ENCODE data around the gene ZNF438.

ZNF438 gene

GRCh38 chr10:30869566-30869965, 162.1 kb downstream of the ZNF438 start:
- DNase-seq = no peak

- DNase-seq = no peak
These were observed 163.1 kb downstream of the ZNF438 start for GRCh38 chr10:30868611-30869010.

- DNase-seq = no peak
These were observed 164.8 kb downstream of the ZNF438 start for GRCh38 chr10:30866896-30867295.

- no peak for DNase-seq
These were observed 166.3 kb downstream of the ZNF438 start for GRCh38 chr10:30865141-30865926.

DNA sequence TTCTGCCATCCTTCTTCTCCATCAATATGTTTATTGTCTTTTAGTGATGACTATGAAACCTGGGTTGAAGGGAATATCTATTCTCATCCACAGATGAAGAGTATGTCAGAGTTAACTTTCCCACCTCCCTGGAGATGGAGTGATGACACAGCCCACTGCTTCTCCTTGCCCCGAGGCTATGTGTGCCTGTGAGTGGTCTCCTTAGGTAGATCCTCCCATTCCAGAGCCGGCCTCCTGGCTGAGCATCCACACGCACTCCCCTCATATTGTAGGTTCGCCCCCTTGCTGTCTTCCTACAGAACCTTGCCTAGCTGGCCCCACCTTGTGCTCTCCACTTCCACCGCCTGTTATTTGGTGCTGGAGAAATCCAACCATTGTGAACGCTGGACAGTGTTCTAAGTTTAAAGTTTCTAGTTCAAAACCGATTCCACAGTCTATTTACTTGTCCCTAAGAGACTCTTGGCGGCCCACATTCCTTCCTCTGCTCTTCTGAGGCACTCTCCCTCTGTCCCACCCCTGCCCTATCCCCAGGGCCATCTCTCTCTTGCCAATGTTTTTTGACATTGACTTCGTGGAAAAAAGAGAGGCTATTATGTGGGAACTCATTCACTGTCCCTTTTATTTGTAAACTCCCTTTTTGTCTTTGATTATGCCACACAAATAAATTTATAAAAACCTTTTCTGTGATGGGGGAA, 168.0 kb downstream of the ZNF438 start:
- DNase-seq = no peak

DNA sequence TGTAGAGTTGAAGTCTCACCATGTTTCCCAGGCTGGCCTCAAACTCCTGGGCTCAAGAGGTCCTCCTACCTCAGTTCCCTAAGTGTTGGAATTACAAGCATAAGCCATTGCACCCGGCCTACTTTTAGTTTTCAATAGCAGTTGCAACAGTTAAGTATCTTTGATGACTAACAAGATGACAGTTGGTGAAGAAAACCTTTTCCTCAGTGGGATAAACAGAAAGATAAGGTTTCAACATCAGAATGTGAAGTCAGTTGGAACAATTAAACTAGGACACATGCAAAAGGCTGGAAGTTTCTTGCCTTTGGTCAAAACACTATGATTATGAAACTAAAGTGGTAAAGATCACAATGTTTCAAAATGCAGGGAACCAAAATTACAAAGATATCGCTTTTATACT, 169.2 kb downstream of the ZNF438 start:
- DNase-seq = no peak

DNA sequence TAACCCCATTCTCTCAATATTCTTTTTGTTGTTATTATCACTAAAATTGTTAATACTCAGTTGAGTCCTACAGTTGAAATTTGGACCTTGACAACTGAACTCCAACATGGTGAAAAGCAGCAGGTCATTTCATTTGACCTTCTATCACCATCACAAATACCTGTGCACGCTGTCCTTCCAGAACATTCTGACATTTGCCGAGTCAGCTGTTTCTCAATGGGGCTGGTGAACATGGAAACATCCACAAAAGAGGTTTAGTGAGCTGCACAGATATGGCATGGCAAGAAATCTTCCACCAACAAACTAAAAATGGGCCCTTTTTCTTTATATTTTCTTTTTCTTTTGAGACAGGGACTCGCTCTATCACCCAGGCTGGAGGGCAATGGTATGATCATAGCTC, 169.7 kb downstream of the ZNF438 start:
- DNase-seq = no peak

GRCh38 chr10:30861221-30861620, 170.4 kb downstream of the ZNF438 start:
- no peak for DNase-seq

DNA sequence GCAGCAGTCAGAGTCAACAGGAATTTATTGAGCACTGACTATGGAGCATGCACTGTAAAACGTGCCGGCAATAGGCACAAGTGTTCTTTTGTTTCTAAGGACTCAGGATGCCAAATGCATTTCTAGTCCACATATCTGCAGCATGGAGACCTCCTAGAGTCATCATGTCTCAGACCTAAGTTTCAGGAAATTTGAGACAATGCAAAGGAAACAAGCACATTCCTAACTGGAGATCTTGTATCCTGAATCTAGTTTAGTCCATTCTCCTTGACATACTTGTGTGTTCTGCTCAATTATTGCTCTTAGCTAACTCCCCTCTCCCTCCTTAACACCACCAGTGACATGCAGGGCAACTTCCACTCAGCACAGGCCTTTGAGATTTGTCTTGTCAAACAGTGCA, 173.2 kb downstream of the ZNF438 start:
- no peak for DNase-seq

GRCh38 chr10:30857803-30858202, 173.9 kb downstream of the ZNF438 start:
- peak; percentile 89 for DNase-seq

GRCh38 chr10:30855131-30855530, 176.5 kb downstream of the ZNF438 start:
- no peak for DNase-seq

DNA sequence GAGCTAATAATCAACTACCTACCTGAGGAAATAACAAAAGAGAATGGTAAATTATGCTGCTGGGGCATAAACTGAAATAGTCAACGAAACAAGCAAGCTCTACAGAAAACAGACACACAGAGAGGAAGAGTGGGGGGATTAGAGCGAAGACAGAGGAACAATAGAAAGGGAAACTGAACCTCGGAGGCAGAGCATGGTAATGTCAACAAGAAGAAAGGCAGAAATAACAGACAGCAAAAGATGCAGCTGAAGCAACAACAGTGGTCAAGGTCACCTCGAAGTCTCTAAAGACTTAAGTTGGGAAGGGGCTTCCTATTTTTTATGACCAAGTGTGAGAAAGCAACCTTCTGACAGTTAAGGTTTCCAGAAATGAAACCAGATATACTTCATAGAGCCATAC, 177.0 kb downstream of the ZNF438 start:
- no peak for DNase-seq

DNA sequence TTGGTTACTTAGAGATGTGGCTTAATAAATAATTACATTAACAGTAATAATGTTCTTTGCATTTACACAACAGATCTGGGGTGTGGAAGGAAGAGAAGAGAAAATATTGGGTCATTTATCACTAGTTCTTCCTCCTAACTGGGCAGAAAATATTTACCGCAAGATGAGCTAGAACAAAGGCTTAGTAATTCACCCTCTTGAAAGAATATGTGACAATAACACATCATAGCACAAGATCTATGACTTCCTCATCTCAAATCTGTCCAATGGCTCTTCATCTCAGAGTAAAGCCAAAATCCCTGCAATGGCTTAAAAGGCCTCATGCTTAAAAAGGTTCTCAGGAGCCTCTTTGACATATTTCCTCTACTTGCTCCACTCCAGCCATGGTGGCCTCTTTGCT, 178.6 kb downstream of the ZNF438 start:
- no peak for DNase-seq

- DNase-seq = no peak
These were observed 180.9 kb downstream of the ZNF438 start for GRCh38 chr10:30850776-30851175.

GRCh38 chr10:30849231-30850035, 182.2 kb downstream of the ZNF438 start:
- no peak for DNase-seq

- no peak for DNase-seq
These were observed 183.2 kb downstream of the ZNF438 start for GRCh38 chr10:30848396-30849032.

GRCh38 chr10:30847642-30848041, 184.0 kb downstream of the ZNF438 start:
- DNase-seq = no peak

DNA sequence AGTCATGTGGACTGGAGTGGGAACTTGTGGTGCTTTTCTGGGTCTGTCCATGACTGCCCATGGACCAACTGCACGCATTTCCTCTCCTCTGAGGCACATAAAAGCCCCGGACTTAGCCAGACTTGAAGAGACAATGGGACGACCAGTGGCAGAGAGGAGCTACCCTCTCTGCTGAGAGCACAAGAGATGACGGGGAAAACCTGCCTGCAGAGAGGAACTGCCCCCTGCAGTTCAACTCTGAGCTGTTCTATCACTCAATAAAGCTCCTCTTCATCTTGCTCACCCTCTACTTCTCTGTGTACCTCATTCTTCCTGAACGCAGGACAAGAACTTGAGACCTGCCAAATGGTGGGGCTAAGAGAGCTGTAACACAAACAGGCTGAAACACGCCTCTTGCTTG, 184.5 kb downstream of the ZNF438 start:
- DNase-seq = no peak

- no peak for DNase-seq
These were observed 185.0 kb downstream of the ZNF438 start for GRCh38 chr10:30846710-30847109.

- peak; percentile 74 for DNase-seq
These were observed 188.8 kb downstream of the ZNF438 start for GRCh38 chr10:30842894-30843293.

- no peak for DNase-seq
These were observed 189.5 kb downstream of the ZNF438 start for GRCh38 chr10:30842185-30842584.

DNA sequence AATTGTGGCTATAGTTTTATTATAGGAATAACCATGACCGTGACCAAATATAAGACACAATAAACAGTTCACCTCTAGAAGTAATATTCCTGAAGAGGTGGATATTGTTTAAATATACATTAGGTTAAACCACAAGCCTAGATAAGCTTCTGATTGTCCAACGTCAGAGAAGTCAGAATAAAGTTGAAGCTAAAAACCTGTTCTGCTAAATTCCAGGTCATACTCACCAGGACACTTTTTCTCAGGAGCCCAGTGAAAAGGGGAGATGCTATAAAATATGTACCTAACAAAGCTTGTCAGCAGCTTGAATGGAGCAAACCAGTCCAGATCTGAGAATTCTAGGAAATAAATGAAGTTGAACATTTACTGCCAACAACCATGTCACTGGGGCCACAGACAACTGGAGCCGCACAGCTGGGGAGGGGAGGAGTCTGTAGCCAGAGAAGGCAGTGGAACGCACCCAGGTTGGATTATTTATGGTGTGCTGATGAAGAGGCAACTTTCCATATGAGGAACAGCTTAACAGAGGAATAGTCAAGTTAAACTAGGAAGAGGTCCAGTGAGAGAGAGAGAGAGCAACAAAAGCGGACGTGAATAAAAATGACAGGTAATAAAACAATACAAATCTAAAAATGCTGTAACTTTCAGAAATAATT, 191.1 kb downstream of the ZNF438 start:
- peak; percentile 90 for DNase-seq

DNA sequence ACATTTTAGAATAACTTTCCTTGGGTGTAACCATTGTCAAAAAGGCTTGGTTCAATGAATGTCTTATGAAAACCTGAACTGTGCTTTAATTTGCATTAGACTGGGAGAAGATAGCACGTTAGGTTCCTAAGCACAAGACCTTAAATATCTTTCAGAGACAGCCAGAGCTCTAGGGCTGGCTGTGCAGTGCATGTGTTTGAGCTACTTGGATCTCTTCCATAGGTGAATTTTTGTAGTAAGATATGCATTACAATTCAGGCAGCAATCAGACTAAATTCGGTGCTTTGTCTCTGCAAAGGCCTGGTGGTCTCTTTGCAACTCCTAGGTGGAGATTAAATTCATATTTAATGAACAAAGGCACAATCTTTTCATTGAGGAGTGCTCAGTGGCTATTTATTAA, 192.0 kb downstream of the ZNF438 start:
- no peak for DNase-seq
